B cell (primary cell): Measurements from ENCODE around the gene ADPRS. TPM values are rescaled to one million over a fixed set of nuclear protein-coding genes. Genes with fewer than 3 reads are reported as not detected.

Experiments
- ATAC-seq: fragments of 200-7000 bp; cut with Tn5 transposase; one replicate; pipeline ENCODE4 v1.10.0; 2021; ENCODE audit warnings: low read depth, mild to moderate bottlenecking, moderate number of reproducible peaks, moderate library complexity
- CTCF ChIA-PET: fragments of 350-600 bp; sonication (Branson Sonifier 250); formaldehyde crosslinking; loops from one replicate; lab custom pipeline; 2021; ENCODE audit warnings: antibody characterized with exemption, inconsistent platforms; lab: Charles Lee
- POLR2A ChIA-PET: fragments of 350-600 bp; sonication (Branson Sonifier 250); formaldehyde crosslinking; loops from one replicate; lab custom pipeline; 2021; ENCODE audit warnings: antibody characterized with exemption; lab: Charles Lee
- DNase-seq: peaks from one replicate; pipeline ENCODE4 v3.0.0; 2013
- H2AFZ ChIP-seq: 2 replicates; pipeline ENCODE4 v1.6.1; 2012; ENCODE audit warnings: mild to moderate bottlenecking, low read depth, low read length; ENCODE audit not compliant: insufficient read depth, poor library complexity, severe bottlenecking
- H3K27ac ChIP-seq, 2 donors: 1 replicate in 1 of 2; 2 replicates in 1 of 2; pipeline ENCODE4 v1.5.1; 2012 to 2013; ENCODE audit warnings: low read length in 2 of 2, mild to moderate bottlenecking in 2 of 2, moderate library complexity in 1 of 2
- H3K27me3 ChIP-seq, 4 experiments: fragments of 200-600 bp in 1 of 4; sonication (generic) in 1 of 4; replicated peaks in 1 of 4; 1 replicate in 2 of 4; 2 replicates in 2 of 4; pipeline versions ENCODE4 v1.6.1 to v1.7.0; 2013 to 2016; ENCODE audit warnings: low read length in 3 of 4, mild to moderate bottlenecking in 2 of 4, mixed read lengths in 1 of 4, moderate library complexity in 1 of 4; ENCODE audit not compliant: insufficient read depth in 4 of 4, control insufficient read depth in 3 of 4; ENCODE audit errors: control extremely low read depth in 1 of 4
- H3K36me3 ChIP-seq, 2 experiments: replicated peaks in 1 of 2; 1 replicate in 1 of 2; 2 replicates in 1 of 2; pipeline versions ENCODE4 v1.6.1 to v1.7.1; 2013; ENCODE audit warnings: low read length in 1 of 2; ENCODE audit not compliant: insufficient read depth in 2 of 2, control insufficient read depth in 1 of 2; ENCODE audit errors: control extremely low read depth in 1 of 2, extremely low read depth in 1 of 2
- H3K4me1 ChIP-seq, 2 donors: fragments of 200-600 bp in 1 of 2; sonication (generic) in 1 of 2; 1 replicate in 1 of 2; 2 replicates in 1 of 2; pipeline versions ENCODE4 v1.5.1 to v1.6.1; 2013 to 2017; ENCODE audit warnings: low read length in 2 of 2; ENCODE audit not compliant: control insufficient read depth in 2 of 2, insufficient read depth in 2 of 2
- H3K4me2 ChIP-seq: replicated peaks from 2 replicates; pipeline ENCODE3; 2012; ENCODE audit warnings: mild to moderate bottlenecking, low read depth, low read length; ENCODE audit not compliant: poor library complexity, severe bottlenecking
- H3K4me3 ChIP-seq, 5 experiments: fragments of 200-600 bp in 1 of 5; sonication (generic) in 1 of 5; 1 replicate in 3 of 5; 2 replicates in 2 of 5; pipeline versions ENCODE4 v1.5.1 to v1.7.0; 2011 to 2016; ENCODE audit warnings: low read length in 4 of 5, mild to moderate bottlenecking in 4 of 5, low read depth in 2 of 5, control low read depth in 1 of 5, moderate library complexity in 1 of 5; ENCODE audit not compliant: insufficient read depth in 1 of 5; ENCODE audit errors: control extremely low read depth in 1 of 5, extremely low read depth in 1 of 5
- H3K79me2 ChIP-seq: fragments of 200-600 bp; sonication (generic); one replicate; pipeline ENCODE4 v1.6.0; 2016; ENCODE audit warnings: low read length; ENCODE audit not compliant: control insufficient read depth, insufficient read depth
- H3K9ac ChIP-seq: fragments of 200-600 bp; sonication (generic); 2 replicates; pipeline ENCODE4 v1.6.1; 2017; ENCODE audit warnings: mild to moderate bottlenecking, low read length, moderate library complexity
- H3K9me3 ChIP-seq, 3 donors: one replicate each; pipeline versions ENCODE4 v1.6.1 to v1.7.1; 2013; ENCODE audit warnings: low read length in 2 of 3; ENCODE audit not compliant: control insufficient read depth in 2 of 3, insufficient read depth in 1 of 3; ENCODE audit errors: control extremely low read depth in 1 of 3
- H4K20me1 ChIP-seq: 2 replicates; pipeline ENCODE4 v1.6.0; 2012; ENCODE audit warnings: mild to moderate bottlenecking, low read length; ENCODE audit not compliant: insufficient read depth, control insufficient read depth, poor library complexity, severe bottlenecking
- H3K27ac Mint-ChIP-seq: one replicate; pipeline ENCODE4 v1.8.0; 2021; ENCODE audit warnings: mixed read lengths
- H3K27me3 Mint-ChIP-seq: one replicate; pipeline ENCODE4 v1.8.0; 2021; ENCODE audit warnings: mixed read lengths
- H3K4me1 Mint-ChIP-seq: one replicate; pipeline ENCODE4 v1.8.0; 2021; ENCODE audit warnings: mixed read lengths
- H3K4me3 Mint-ChIP-seq: one replicate; pipeline ENCODE4 v1.8.0; 2021; ENCODE audit warnings: mixed read lengths
- H3K9me3 Mint-ChIP-seq: one replicate; pipeline ENCODE4 v1.8.0; 2022; ENCODE audit warnings: mixed read lengths; ENCODE audit not compliant: insufficient read depth
- CTCF ChIP-seq: fragments of 200-600 bp; IDR thresholded peaks from one replicate; pipeline ENCODE4 v1.8.0; 2022; ENCODE audit warnings: antibody characterized with exemption, mild to moderate bottlenecking
- EZH2 ChIP-seq: IDR thresholded peaks from 2 replicates; pipeline ENCODE4 v1.6.1; 2012; ENCODE audit warnings: borderline replicate concordance, low read depth, mild to moderate bottlenecking, moderate library complexity, low read length; ENCODE audit not compliant: insufficient read depth, poor library complexity, severe bottlenecking
- WGBS: methylation state at CpG from one replicate; pipeline ENCODE4 v1.1.5; 2013; ENCODE audit warnings: missing lambda C conversion rate; ENCODE audit not compliant: insufficient coverage; 5-methylcytosine and 5-hydroxymethylcytosine counted together
- intact Hi-C: fragments of 100-400 bp; cut with micrococcal nuclease; formaldehyde crosslinking; loops from one replicate; pipeline ENCODE4 v1.10.0; 2022
- polyA plus RNA-seq: library from polyadenylated mRNA; depleted of rRNA; stranded (reverse); fragments of >200 nt; gene quantifications from 2 replicates; pipeline ENCODE4 v1.2.3, GENCODE V29; 2012
- total RNA-seq, 2 donors: library from RNA; stranded (reverse); fragments of 120-200 nt in 1 of 2; gene quantifications; 1 replicate in 1 of 2; 2 replicates in 1 of 2; pipeline versions ENCODE4 v1.2.3 to v1.2.4, GENCODE V29; 2013 to 2022

ADPRS gene
- total and polyA plus RNA-seq, 2 donors (not counting 1 experiment from before 2014, with no cell fraction given): 15.0 to 20.9 TPM

- peaks cover 28% of the 10 kb centered on the region in 2 donors for H3K4me1 ChIP-seq
- peak overlapping the region in 2 of 5 experiments; percentile 27 to 31 for H3K4me3 ChIP-seq
- H2AFZ ChIP-seq: peak overlapping the region; percentile 59
- ATAC-seq: no peak
- H3K36me3 ChIP-seq: no peaks in the 10 kb centered on the region
- Mint-ChIP-seq H3K4me1 (peaks cover 32% of the 10 kb centered on the region), H3K27ac (peak overlapping the region; percentile 68), H3K27me3 (peaks cover 8% of the 10 kb centered on the region), H3K4me3 (peak overlapping the region; percentile 79), H3K9me3 (no peaks in the 10 kb centered on the region)
- H3K79me2 ChIP-seq: no peaks in the 10 kb centered on the region
- TF ChIP-seq EZH2 (no peak), CTCF (no peak)
- peak overlapping the region; percentile 74 for H3K4me2 ChIP-seq
- ChIA-PET CTCF (interaction anchor here (0.8 kb wide), 1 partner anchor 65 kb away, joined by 3 read pairs; no protein-coding TSS in a partner anchor), POLR2A (no interaction called here)
- H3K27me3 ChIP-seq: peaks cover 0 to 27% (median 2%) of the 10 kb centered on the region in 4 experiments
- no peak for DNase-seq
- 86% methylated on average over 10 of the region's 12 CpGs for WGBS
- H3K9ac ChIP-seq: peak overlapping the region; percentile 49
- H3K27ac ChIP-seq: peak overlapping the region in 1 of 2 donors; percentile 53
- H4K20me1 ChIP-seq: no peaks in the 10 kb centered on the region
- no peaks in the 10 kb centered on the region for H3K9me3 ChIP-seq
- intact Hi-C loops: no loop called here
These were observed 33.7 kb downstream of the ADPRS start for GRCh38 chr1:36122062-36123030.

GRCh38 chr1:36123356-36123755 is 34.7 kb downstream of the ADPRS start:
- Histone ChIP-seq H3K27me3 (peaks cover 0 to 22% (median 2%) of the 10 kb centered on the region in 4 experiments), H3K9ac (peak overlapping the region; percentile 49), H2AFZ (peak overlapping the region; percentile 59), H3K4me3 (peak overlapping the region in 2 of 5 experiments; percentile 27 to 31), H3K36me3 (no peaks in the 10 kb centered on the region), H4K20me1 (no peaks in the 10 kb centered on the region), H3K9me3 (no peaks in the 10 kb centered on the region), H3K4me2 (peak overlapping the region; percentile 74), H3K27ac (peak overlapping the region in 1 of 2 donors; percentile 53), H3K4me1 (peaks cover 28% of the 10 kb centered on the region in 2 donors), H3K79me2 (no peaks in the 10 kb centered on the region)
- TF ChIP-seq EZH2 (no peak), CTCF (no peak)
- peak overlapping the region; percentile 79 for H3K4me3 Mint-ChIP-seq
- ChIA-PET CTCF (no interaction called here), POLR2A (no interaction called here)
- WGBS: 24% methylated on average over 8 of the region's 8 CpGs
- intact Hi-C loops: no loop called here
- H3K27me3 Mint-ChIP-seq: peaks cover 8% of the 10 kb centered on the region
- peak; percentile 79 for DNase-seq
- no peaks in the 10 kb centered on the region for H3K9me3 Mint-ChIP-seq
- peak; percentile 75 for ATAC-seq
- H3K4me1 Mint-ChIP-seq: peaks cover 32% of the 10 kb centered on the region
- peak overlapping the region; percentile 68 for H3K27ac Mint-ChIP-seq
